Measurements from ENCODE around the gene MAPKBP1. TPM values are rescaled to one million over a fixed set of nuclear protein-coding genes. Genes with fewer than 3 reads are reported as not detected.
"Not testable (repeated sequence)": the region's sequence is repeated elsewhere in the genome, so short reads cannot be mapped to it uniquely, and the experiment has no call there.

The MAPKBP1 gene
- total RNA-seq, 1 donor from 2014 or later: 6.6 TPM

DNA sequence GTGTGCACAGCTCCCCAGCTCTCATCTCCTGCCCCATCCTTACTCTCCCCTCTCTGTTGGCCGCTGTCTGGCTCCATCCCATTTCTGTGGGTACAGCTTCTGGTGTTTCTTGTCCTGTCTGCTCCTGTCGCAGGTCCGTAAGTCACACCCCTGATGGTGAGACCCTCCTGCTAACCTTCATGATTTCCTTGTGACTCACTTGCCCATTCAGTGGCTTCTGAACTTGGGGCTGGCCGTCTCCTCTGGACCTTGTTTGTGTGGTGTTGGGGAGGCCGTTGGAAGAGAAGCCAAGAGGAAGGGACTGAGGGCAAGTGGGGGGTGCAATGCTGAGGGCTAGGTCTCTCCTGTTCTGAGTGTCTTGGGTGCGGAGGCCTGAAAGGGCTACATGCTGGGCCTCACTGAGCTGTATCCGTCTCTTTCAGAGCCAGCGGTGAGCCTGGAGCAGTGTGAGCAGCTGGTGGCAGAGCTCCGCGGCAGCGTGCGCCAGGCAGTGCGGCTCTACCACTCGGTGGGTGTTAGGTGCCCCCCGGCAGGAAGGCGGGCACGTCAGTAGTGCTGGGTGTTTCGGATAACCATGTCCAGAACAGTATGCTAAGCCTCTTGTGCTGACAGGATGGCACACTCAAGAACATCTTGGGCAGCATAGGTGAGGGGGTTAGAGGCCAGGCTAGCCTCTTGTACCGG is 49.9 kb downstream of the MAPKBP1 start:
- ATAC-seq (no peak), DNase-seq (ENCODE audit: low spot score) (no peak)

- DNase-seq (ENCODE audit: low spot score): no peak
- ATAC-seq: no peak
Observed at GRCh38 chr15:41825145-41825544, 50.9 kb downstream of the MAPKBP1 start.

DNA sequence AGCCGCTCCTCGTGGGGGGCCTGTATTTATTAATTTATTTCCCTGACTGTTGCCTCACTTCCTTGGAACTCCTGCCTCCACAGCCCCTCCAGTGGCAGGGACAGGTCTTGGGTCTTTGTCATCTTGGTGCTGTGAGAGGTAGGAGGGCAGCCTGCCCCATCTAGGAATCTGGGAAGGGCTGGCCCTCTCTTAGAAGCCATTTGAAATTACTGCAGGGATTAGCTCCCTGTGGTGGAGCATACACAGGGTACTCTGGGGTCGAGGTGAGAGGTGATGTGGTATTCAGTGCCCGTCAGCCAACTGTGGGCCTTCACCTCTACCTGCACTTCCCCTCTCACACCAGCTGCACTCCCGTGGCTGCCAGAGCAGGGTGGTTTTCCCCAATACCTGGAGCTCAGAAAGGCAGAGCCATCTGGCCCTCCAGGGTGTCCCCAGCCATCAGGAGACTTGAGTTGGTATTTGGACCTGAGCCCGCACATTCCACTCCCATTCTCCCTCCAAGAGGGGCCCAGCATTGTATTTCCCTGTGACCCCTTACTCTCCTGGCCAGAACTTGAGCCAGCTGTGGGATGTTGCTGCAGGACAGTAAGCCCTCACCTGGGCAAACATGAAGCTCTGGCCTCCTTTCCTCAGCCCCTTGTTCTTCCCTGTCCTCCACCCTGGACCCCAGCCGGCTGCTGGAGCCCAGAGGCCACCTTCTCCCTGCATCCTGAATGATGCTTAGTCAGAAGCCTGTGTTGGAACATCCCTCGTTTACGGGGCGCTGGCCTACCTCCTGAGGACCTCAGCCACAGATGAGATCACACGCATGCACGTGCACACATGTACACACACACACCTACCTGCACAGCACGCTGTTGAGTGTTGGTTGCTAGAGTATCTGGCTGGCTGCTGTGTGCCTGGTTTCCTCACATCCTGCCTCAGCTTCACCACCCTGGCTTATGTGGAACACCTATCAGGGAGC is 51.6 kb downstream of the MAPKBP1 start:
- DNase-seq (ENCODE audit: low spot score) (no peak), ATAC-seq (no peak)

- peak; percentile 58 for DNase-seq (ENCODE audit: low spot score)
- peak; percentile 2 for ATAC-seq
Observed at GRCh38 chr15:41827290-41827879, 53.1 kb downstream of the MAPKBP1 start.

- ATAC-seq (peak; percentile 96), DNase-seq (ENCODE audit: low spot score) (peak; percentile 98)
Observed at GRCh38 chr15:41827880-41828806, 53.9 kb downstream of the MAPKBP1 start, which contains the start of gene JMJD7. Gene JMJD7, plus strand, starts transcription at chr15:41828092. Its CDS starts 33 bp downstream, at chr15:41828125.

GRCh38 chr15:41828807-41829141 is 54.5 kb downstream of the MAPKBP1 start:
- DNase-seq (ENCODE audit: low spot score) (no peak), ATAC-seq (no peak)

- no peak for DNase-seq (ENCODE audit: low spot score)
Observed at GRCh38 chr15:41829959-41830646, 55.8 kb downstream of the MAPKBP1 start.

GRCh38 chr15:41831291-41831690 is 57.0 kb downstream of the MAPKBP1 start:
- not testable (repeated sequence) for DNase-seq (ENCODE audit: low spot score); ATAC-seq

More at GRCh38 chr15:41829959-41830646, 55.8 kb downstream of the MAPKBP1 start:
- ATAC-seq: no peak

DNA sequence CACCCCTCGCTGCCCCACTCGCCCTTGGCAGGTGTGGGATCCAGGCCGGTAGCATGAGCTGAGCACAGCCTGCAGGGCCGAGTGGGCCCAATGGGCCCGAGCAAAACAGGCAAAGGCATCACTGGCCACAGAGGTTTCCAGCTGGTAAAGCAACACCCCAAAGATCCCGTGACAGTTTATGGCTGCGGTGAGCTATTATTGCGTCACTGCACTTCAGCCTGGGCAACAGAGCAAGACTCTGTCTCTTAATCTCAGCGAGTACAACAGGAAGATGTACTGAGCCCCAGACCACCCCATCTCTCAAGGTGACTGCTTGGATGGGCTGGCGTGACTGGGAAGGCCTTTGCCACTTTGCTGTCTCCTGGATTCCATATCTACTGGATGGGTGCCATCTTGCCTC is 57.9 kb downstream of the MAPKBP1 start:
- ATAC-seq: no peak
- DNase-seq (ENCODE audit: low spot score): no peak

DNA sequence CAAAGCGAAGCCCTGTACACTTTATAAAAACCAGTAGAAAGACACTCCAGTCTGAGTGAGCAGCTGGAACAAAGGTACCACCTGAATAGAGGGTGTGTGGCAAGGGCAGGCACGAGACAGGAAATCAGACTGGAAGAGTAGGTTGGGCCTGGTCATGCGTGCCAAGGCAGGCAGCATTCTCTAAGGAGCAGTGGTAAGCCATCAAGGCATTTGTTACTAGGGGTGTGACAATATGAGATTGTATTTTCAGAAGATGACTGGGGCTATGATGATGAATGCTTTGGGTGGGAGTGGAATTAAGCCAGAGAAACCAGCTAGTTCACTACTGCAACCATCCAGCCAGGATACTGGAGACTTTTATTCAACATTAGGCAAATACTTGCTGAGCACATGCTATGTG is 58.6 kb downstream of the MAPKBP1 start:
- no peak for ATAC-seq
- no peak for DNase-seq (ENCODE audit: low spot score)

DNA sequence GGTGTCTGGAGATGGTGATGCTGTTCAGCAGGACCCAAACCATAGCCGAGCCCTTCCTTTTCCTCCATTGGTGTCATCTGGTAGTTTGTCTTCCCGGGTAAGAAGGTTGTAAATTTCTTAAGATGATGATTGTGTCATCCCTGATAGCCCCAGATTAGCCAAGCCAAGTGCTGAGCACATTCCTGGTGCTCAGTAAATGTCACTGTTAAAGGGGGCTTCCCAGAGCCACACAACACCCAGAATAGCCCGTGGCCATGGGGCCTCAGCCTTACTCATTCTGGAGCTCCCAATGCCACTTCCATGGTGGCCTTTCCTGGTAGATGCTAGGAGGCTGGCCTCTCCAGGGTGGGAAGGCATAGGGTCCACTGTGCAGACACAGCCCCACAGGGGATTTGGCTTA is 59.8 kb downstream of the MAPKBP1 start:
- no peak for DNase-seq (ENCODE audit: low spot score)

DNA sequence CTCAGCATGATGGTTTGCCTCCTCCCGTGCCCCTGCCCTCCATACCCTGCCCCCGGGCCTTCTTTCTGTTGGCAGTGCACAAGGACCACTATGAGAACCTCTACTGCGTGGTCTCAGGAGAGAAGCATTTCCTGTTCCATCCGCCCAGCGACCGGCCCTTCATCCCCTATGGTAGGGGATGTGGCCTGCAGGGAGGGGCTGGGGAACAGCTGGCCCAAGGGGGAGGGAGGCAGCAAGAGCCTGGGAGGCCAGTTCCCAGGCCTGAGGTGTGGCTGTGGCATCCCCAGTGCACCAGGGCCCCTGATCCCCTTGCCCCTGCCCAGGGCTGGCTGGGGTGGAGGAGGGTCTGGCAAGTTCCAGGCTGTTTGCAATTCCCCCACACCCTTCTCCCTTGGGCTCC is 61.8 kb downstream of the MAPKBP1 start:
- ATAC-seq (no peak), DNase-seq (ENCODE audit: low spot score) (no peak)

More for the DNA sequence above, 59.8 kb downstream of the MAPKBP1 start:
- ATAC-seq: no peak

- DNase-seq (ENCODE audit: low spot score) (no peak), ATAC-seq (no peak)
Observed at GRCh38 chr15:41836713-41837454, 62.6 kb downstream of the MAPKBP1 start.

- no peak for DNase-seq (ENCODE audit: low spot score)
- ATAC-seq: peak; percentile 40
Observed at GRCh38 chr15:41838400-41838897, 64.2 kb downstream of the MAPKBP1 start, which contains the start of gene PLA2G4B. Gene PLA2G4B, plus strand, starts transcription at chr15:41838847. Its CDS starts 67 bp downstream, at chr15:41838914.

- DNase-seq (ENCODE audit: low spot score): no peak
- no peak for ATAC-seq
Observed at GRCh38 chr15:41839781-41840491, 65.7 kb downstream of the MAPKBP1 start.

DNA sequence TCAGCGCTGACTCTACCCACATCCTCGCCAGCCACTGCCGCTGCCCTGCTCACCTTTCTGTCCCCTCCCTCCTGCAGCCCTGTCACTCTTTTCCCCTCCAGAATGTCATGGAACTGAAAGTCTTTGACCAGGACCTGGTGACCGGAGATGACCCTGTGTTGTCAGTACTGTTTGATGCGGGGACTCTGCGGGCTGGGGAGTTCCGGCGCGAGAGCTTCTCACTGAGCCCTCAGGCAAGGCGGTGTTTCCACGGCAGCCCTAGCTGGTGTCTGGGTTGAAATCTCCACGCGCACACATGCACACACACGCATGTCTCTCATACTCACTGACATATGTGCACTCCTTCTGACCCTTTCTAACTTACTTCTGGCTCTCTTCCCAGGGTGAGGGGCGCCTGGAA is 66.4 kb downstream of the MAPKBP1 start:
- no peak for DNase-seq (ENCODE audit: low spot score)
- ATAC-seq: no peak

DNA sequence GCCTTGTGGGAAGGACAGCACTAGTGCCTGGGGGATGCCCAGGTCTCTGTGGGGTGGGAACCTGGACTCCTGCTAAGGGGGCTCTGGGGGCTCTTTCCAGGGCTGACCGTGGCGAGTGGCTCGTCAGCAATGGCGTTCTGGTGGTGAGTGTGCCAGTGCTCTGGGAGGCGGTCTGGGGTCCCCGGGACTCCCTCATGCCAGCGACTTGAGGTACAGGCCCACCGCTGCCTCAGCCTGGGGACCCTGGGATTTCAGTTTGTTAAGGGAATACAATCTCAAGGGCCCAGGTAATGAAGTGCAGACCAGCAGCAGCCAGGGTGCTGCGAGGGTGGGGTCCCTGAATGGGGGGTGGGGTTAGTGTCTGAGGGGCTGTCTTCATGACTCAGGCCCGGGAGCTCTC is 66.8 kb downstream of the MAPKBP1 start:
- ATAC-seq (no peak), DNase-seq (ENCODE audit: low spot score) (no peak)

- ATAC-seq (no peak), DNase-seq (ENCODE audit: low spot score) (no peak)
Observed at GRCh38 chr15:41842229-41842628, 67.9 kb downstream of the MAPKBP1 start.

Measured in left lobe of liver (tissue), 2 donors.